Measurements from ENCODE around the gene UPF3B. TPM values are rescaled to one million over a fixed set of nuclear protein-coding genes. Genes with fewer than 3 reads are reported as not detected.
A peak's percentile ranks its signal among the peaks of the same experiment; 100 is the strongest.

Gene UPF3B
- total and polyA plus RNA-seq, 2 donors (not counting 1 experiment from before 2014, with no cell fraction given): 3.1 to 8.1 TPM

DNA sequence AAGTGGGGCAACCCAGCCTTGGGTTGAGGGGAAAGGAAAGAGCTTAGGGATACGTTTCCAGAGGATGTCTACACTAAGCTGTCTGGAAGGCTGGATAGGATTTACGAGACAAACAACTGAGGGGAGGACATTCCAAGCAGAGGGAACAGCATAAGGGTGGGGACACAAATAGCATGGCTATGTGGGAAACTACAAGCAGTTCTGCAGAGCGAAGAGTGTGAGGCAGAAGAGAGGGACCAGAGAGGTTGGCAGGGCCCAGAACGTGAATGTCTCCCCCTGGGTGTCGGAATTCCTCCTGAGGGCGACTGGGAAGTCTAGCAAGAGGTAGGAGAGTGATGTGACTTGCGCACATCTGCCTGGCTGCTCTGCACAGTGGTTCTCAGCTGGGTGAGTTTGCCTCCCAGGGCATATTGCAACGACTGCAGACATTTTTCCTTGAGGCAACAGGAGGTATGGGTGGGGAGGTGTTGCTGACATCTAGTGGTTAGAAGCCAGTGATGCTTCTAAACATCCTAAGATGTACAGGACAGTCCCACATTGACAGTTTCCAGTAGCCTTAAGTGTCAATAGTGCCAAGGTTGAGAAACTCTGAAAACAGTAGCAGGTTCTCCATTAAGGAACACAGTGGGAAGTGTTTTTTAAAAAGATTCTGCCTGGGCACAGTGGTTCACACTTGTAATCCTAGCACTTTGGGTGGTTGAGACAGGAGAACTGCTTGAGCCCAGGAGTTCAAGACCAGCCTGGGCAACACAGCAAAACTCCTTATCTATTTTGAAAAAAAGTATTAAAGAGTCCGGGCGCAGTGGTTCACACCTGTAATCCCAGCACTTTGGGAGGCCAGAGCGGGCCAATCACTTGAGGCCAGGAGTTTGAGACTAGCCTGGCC lies 28.0 kb upstream of the UPF3B start:
- no peak overlapping the region for H3K4me2 ChIP-seq (ENCODE audit: extremely low read depth, insufficient read depth, low read length)
- H3K79me2 ChIP-seq (ENCODE audit: control insufficient read depth, insufficient read depth, low read length): no peaks in the 10 kb centered on the region
- no peak overlapping the region for H3K9ac ChIP-seq (ENCODE audit: insufficient read depth, low read length)
- TF ChIP-seq EZH2 (IDR thresholded peaks at IDR 0.05; ENCODE audit: low read length, missing control alignments): no peak
- TF ChIP-seq, protein P1, sequence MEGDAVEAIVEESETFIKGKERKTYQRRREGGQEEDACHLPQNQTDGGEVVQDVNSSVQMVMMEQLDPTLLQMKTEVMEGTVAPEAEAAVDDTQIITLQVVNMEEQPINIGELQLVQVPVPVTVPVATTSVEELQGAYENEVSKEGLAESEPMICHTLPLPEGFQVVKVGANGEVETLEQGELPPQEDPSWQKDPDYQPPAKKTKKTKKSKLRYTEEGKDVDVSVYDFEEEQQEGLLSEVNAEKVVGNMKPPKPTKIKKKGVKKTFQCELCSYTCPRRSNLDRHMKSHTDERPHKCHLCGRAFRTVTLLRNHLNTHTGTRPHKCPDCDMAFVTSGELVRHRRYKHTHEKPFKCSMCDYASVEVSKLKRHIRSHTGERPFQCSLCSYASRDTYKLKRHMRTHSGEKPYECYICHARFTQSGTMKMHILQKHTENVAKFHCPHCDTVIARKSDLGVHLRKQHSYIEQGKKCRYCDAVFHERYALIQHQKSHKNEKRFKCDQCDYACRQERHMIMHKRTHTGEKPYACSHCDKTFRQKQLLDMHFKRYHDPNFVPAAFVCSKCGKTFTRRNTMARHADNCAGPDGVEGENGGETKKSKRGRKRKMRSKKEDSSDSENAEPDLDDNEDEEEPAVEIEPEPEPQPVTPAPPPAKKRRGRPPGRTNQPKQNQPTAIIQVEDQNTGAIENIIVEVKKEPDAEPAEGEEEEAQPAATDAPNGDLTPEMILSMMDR (conservative IDR thresholded peaks at IDR 0.05 in 1 of 2, IDR thresholded peaks at IDR 0.05 in 1 of 2; ENCODE audit: low read depth in 1 of 2, low read length in 2 of 2): peak; percentile 46 to 70
- no peaks in the 10 kb centered on the region for H3K9me3 ChIP-seq (ENCODE audit: control insufficient read depth, insufficient read depth, low read depth, low read length)
- DNase-seq (ENCODE audit: low read depth in 2 of 2): peak; percentile 41 to 61
- H3K4me3 ChIP-seq (replicated peaks in 1 of 4; ENCODE audit: control extremely low read depth in 1 of 4, insufficient read depth in 1 of 4, low read depth in 3 of 4, low read length in 4 of 4): no peak overlapping the region
- no peaks in the 10 kb centered on the region for H3K27me3 ChIP-seq (ENCODE audit: control insufficient read depth, insufficient read depth, low read length)
- H2AFZ ChIP-seq (ENCODE audit: low read length): no peak overlapping the region
- H3K27ac ChIP-seq (ENCODE audit: insufficient read depth, low read length): no peak overlapping the region
- H3K36me3 ChIP-seq (ENCODE audit: control insufficient read depth, insufficient read depth, low read length): no peaks in the 10 kb centered on the region
- H3K4me1 ChIP-seq (ENCODE audit: control insufficient read depth, extremely low read depth, insufficient read depth, low read length): no peaks in the 10 kb centered on the region
- no peaks in the 10 kb centered on the region for H4K20me1 ChIP-seq (ENCODE audit: control insufficient read depth, extremely low read depth, insufficient read depth, low read length)

DNA sequence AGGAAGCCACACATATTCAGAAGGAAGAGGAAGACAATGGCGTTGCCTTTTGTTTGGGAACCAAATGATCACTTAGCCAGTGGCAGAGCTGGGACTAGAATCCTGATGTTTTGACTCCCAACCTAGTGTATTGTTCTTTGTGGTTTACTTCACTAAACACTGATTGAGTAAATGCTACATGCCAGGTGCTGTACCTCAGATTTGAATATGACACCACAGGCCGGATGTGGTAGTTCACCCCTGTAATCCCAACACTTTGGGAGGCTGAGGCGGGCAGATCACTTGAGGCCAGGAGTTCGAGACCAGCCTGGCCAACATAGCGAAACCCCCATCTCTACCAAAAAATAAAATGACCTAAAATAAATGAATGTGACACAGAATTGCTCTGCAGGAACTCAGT lies 27.3 kb upstream of the UPF3B start:
- Histone ChIP-seq H3K9ac (ENCODE audit: insufficient read depth, low read length) (no peak overlapping the region), H3K27ac (ENCODE audit: insufficient read depth, low read length) (no peak overlapping the region), H3K9me3 (ENCODE audit: control insufficient read depth, insufficient read depth, low read depth, low read length) (no peaks in the 10 kb centered on the region), H3K27me3 (ENCODE audit: control insufficient read depth, insufficient read depth, low read length) (no peaks in the 10 kb centered on the region), H3K79me2 (ENCODE audit: control insufficient read depth, insufficient read depth, low read length) (no peaks in the 10 kb centered on the region), H2AFZ (ENCODE audit: low read length) (no peak overlapping the region), H4K20me1 (ENCODE audit: control insufficient read depth, extremely low read depth, insufficient read depth, low read length) (no peaks in the 10 kb centered on the region), H3K4me2 (ENCODE audit: extremely low read depth, insufficient read depth, low read length) (no peak overlapping the region), H3K36me3 (ENCODE audit: control insufficient read depth, insufficient read depth, low read length) (no peaks in the 10 kb centered on the region), H3K4me3 (replicated peaks in 1 of 4; ENCODE audit: control extremely low read depth in 1 of 4, insufficient read depth in 1 of 4, low read depth in 3 of 4, low read length in 4 of 4) (no peak overlapping the region), H3K4me1 (ENCODE audit: control insufficient read depth, extremely low read depth, insufficient read depth, low read length) (no peaks in the 10 kb centered on the region)
- TF ChIP-seq, protein P1 (conservative IDR thresholded peaks at IDR 0.05 in 1 of 2, IDR thresholded peaks at IDR 0.05 in 1 of 2; ENCODE audit: low read depth in 1 of 2, low read length in 2 of 2): no peak
- TF ChIP-seq EZH2 (IDR thresholded peaks at IDR 0.05; ENCODE audit: low read length, missing control alignments): no peak
- no peak for DNase-seq (ENCODE audit: low read depth in 2 of 2)

DNA sequence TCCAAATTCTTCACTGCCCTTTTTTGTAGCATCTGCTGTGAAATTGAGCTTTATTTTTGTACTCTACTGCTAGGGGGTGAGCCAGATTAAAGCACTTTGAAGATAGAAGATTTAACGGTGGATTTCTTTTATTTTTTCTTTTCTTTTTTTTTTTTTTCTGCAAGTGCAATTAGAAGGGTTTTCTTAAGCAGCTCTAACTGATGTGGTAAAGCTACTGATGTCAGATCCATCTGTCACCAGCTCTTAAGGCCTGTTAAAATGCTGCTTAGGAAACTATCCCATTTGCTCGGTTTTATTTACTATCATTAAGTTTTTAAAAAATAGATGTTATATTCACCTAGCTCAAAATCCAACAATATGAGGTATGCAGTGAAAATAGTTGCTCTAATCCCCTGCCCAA lies 26.0 kb upstream of the UPF3B start:
- Histone ChIP-seq H4K20me1 (ENCODE audit: control insufficient read depth, extremely low read depth, insufficient read depth, low read length) (no peaks in the 10 kb centered on the region), H3K4me3 (replicated peaks in 1 of 4; ENCODE audit: control extremely low read depth in 1 of 4, insufficient read depth in 1 of 4, low read depth in 3 of 4, low read length in 4 of 4) (no peak overlapping the region), H3K4me2 (ENCODE audit: extremely low read depth, insufficient read depth, low read length) (no peak overlapping the region), H3K27me3 (ENCODE audit: control insufficient read depth, insufficient read depth, low read length) (no peaks in the 10 kb centered on the region), H2AFZ (ENCODE audit: low read length) (no peak overlapping the region), H3K4me1 (ENCODE audit: control insufficient read depth, extremely low read depth, insufficient read depth, low read length) (no peaks in the 10 kb centered on the region), H3K36me3 (ENCODE audit: control insufficient read depth, insufficient read depth, low read length) (no peaks in the 10 kb centered on the region), H3K9ac (ENCODE audit: insufficient read depth, low read length) (no peak overlapping the region), H3K27ac (ENCODE audit: insufficient read depth, low read length) (no peak overlapping the region), H3K79me2 (ENCODE audit: control insufficient read depth, insufficient read depth, low read length) (peaks cover under 1% of the 10 kb centered on the region), H3K9me3 (ENCODE audit: control insufficient read depth, insufficient read depth, low read depth, low read length) (no peaks in the 10 kb centered on the region)
- TF ChIP-seq EZH2 (IDR thresholded peaks at IDR 0.05; ENCODE audit: low read length, missing control alignments): no peak
- TF ChIP-seq, protein P1 (conservative IDR thresholded peaks at IDR 0.05 in 1 of 2, IDR thresholded peaks at IDR 0.05 in 1 of 2; ENCODE audit: low read depth in 1 of 2, low read length in 2 of 2): no peak
- DNase-seq (ENCODE audit: low read depth in 2 of 2): no peak

All from fibroblast of lung (primary cell).